GM12878 (cell line): ENCODE results near the gene TTC39C. TPM values are rescaled to one million over a fixed set of nuclear protein-coding genes. Genes with fewer than 3 reads are reported as not detected.

Experiments
- CBX3 ChIP-seq: fragments of 200-600 bp; sonication (generic); IDR thresholded peaks from 2 replicates; pipeline ENCODE4 v1.6.1; 2016; ENCODE audit warnings: low read depth, borderline replicate concordance
- E2F8 ChIP-seq: fragments of 450-650 bp; IDR thresholded peaks from 2 replicates; pipeline ENCODE4 v1.6.1; 2018; ENCODE audit warnings: mild to moderate bottlenecking, low read depth, moderate library complexity; ENCODE audit not compliant: partially characterized antibody
- REST ChIP-seq: IDR thresholded peaks from 2 replicates; pipeline ENCODE4 v1.6.1; 2012; ENCODE audit warnings: mild to moderate bottlenecking, low read depth, low read length
- SP1 ChIP-seq: IDR thresholded peaks from one replicate; pipeline ENCODE4 v1.6.1; 2011; ENCODE audit warnings: low read depth, low read length
- polyA plus RNA-seq, 11 experiments: library from polyadenylated mRNA; depleted of rRNA in 4 of 11; unstranded in 6 of 11; stranded (reverse) in 5 of 11; fragments of >200 nt; fragmentation: Nextera tagmentation in 4 of 11; fragmentation: Illumina TruSeq in 1 of 11; extraction: Ambion mirVana in 4 of 11; extraction: Trizol in 1 of 11; gene quantifications; 1 replicate in 1 of 11; 2 replicates in 10 of 11; pipeline versions ENCODE4 v1.2.1 to v1.2.3, GENCODE V29; 2011 to 2016; ENCODE audit warnings: inconsistent platforms in 2 of 11, missing spikeins in 2 of 11, low read depth in 1 of 11
- total RNA-seq, 4 experiments: library from RNA; depleted of rRNA in 3 of 4; stranded (reverse); fragments of >200 nt in 3 of 4; fragmentation: Illumina TruSeq in 1 of 4; extraction: Trizol in 1 of 4; gene quantifications; 2 replicates each; pipeline versions ENCODE4 v1.2.1 to v1.2.3, GENCODE V29; 2013 to 2021

TTC39C gene
- total and polyA plus RNA-seq, 10 of the 15 experiments (the other 5 are each of a cell fraction or from before 2014, with no cell fraction given) = 21.1 to 91.0 (median 64.8) TPM

DNA sequence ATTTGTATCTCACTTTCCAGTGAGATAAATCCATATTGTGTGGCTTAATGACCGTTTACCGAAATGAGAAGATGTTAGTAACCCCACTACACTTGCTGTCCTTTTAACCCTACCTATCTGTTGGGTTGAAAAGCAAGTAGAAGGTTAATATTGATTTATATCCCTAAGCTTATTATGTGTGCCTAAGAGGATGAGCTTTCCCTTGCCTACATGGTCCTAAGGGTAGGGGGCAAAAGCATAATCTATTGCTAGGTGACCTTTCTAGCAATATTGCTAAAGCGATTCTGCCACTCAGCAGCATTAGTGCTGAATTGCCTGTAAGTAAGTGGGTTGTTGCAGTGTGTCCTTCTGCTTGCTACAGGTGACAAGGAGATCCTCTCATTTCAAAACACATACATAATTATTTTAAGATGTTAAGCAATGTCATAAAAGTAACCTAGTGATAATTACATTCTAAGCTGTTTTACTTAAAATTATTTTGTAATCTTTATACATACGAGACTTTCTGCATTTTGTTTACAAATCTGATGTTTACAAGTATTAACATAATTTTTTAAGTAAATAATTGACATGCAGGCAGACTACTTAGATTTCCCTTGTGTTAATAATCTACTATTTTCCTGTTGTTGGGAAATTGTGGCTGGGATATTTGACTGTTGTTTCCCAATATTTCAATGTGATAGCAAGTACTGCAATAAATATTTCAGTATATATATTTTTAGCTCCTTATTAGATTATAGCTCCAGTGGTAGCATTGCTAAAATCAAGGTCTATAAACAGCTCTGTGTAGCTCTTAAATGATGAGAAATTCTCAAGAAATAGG lies 75.2 kb downstream of the TTC39C start (continued):
- TF ChIP-seq E2F8 = no peak
- no peak for TF ChIP-seq CBX3
- no peak for TF ChIP-seq SP1
- TF ChIP-seq REST = no peak
